IPS-18c (cell line): ENCODE results near the gene CCNQ.
A peak's percentile ranks its signal among the peaks of the same experiment; 100 is the strongest.
"Not testable (repeated sequence)": the region's sequence is repeated elsewhere in the genome, so short reads cannot be mapped to it uniquely, and the experiment has no call there.

Experiments
- H3K4me3 ChIP-seq: 2 replicates; pipeline ENCODE4 v1.7.0; 2013; ENCODE audit warnings: low read depth, mild to moderate bottlenecking, low read length, moderate library complexity; ENCODE audit not compliant: insufficient read depth
- H3K9me3 ChIP-seq: one replicate; pipeline ENCODE4 v1.6.1; 2013; ENCODE audit warnings: mild to moderate bottlenecking, low read length, moderate library complexity; ENCODE audit not compliant: control insufficient read depth, insufficient read depth

The CCNQ gene

DNA sequence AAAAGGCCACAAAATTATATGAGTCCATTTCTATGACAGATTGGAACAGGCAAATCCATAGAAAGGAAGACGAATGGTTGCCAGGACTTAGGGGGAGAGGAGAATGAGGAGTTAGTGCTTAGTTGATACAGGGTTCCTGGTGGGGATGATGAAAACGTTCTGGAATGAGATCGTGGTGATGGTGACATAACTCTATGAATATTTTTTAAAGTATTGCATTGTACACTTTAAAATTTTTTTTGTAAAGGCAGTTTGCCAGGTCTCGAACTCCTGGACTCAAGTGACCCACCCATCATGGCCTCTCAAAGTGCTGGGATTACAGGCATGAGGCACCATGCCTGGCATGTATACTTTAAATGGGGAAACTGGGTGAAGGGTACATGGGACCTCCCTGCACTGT lies 9.9 kb upstream of the CCNQ start:
- Histone ChIP-seq H3K9me3 (peaks cover 22% of the 10 kb centered on the region), H3K4me3 (no peak overlapping the region)

DNA sequence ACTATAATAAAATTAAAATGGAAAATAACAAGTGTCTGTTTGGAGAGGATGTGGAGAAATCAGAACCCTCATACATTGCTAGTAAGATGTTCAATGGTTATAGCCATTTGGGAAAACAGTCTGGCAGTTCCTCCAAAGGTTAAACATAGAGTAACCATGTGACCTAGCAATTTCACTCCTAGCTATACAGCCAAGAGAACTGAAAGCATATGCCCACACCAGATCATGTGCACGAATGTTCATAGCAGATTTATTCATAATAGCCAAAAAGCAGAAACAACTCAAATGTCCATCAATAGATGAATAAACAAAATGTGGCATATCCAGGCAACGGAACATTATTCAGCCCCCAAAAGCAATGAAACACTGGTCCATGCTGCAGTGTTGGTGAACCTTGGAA lies 9.4 kb upstream of the CCNQ start:
- Histone ChIP-seq H3K9me3 (peaks cover 24% of the 10 kb centered on the region), H3K4me3 (no peak overlapping the region)

DNA sequence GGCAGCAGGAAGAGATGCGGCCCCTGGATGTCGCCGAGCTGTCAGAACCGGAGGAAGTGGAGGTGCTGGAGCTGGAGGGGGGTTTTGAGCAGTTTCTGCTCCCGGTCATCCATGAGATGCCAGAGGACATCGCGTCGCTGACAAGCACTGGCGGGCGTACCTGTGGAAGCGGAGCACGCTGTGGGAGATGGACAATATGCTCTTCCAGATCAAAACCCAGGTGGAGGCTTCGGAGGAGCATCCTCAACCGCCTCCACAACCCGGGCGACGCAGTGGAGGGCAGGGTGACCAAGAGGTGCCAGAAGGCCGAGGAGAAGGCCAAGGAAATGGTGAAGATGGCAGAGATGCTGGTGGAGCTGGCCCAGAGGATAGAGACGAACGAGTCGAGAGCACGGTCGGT lies 7.6 kb upstream of the CCNQ start:
- Histone ChIP-seq H3K4me3 (no peak overlapping the region), H3K9me3 (peaks cover 17% of the 10 kb centered on the region)

DNA sequence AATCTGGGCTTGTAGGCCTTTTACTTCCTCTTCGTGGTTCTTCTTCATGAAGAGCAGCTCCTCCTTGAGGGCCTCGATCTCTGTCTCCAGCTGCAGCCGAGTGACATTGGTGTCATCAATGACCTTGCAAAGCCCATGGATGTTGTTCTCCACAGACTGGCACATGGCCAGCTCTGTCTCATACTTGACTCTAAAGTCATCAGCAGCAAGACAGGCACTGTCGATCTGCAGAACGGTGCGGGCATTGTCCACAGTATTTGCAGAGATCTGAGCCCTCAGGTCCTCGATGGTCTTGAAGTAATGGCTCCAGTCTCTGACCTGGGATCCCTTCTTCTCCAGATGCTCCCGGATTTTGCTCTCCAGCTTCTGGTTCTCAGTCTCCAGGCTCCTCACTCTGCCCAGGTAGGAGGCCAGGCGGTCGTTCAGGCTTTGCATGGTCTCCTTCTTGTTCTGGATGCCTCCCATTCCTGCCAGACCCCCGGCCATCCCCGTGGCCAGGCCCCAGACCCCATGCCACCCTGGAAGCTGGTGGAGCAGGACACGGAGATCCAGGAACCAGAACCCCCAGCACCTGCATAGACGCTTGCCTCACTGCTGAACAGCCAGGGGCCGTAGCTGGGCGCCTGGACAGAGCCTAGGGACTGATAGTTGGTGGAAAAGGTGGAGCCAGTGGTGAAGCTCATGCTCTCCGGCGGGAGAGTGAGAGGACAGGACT lies 5.9 kb upstream of the CCNQ start:
- not testable (repeated sequence) for H3K4me3 ChIP-seq
- peaks cover 13% of the 10 kb centered on the region for H3K9me3 ChIP-seq

DNA sequence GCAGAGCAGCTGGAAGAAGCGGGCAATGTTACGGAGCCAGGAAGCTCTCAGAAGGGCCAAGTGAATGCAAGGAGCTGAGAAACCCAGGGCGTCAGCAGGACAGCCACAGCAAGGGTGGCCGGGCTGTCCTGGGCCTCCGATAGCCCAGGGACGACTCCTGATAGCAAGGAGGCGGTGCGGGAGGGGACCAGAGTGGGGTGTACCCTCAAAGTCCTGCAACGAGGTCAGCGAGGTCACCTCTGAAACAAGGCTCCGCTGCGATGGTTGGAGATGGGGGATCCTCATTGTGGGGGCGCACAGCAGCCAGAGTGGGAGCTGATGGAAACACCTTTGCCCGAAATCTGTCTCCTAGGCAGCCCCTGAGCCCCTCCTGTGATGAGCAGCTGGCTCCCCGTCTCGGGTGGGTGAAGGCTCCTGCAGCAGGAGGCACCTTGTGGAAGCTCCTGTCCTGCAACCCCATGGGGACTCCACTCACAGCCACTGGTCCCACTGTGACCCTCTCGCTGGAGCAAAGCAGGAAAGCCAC lies 4.3 kb upstream of the CCNQ start:
- Histone ChIP-seq H3K4me3 (no peak overlapping the region), H3K9me3 (peaks cover 10% of the 10 kb centered on the region)

DNA sequence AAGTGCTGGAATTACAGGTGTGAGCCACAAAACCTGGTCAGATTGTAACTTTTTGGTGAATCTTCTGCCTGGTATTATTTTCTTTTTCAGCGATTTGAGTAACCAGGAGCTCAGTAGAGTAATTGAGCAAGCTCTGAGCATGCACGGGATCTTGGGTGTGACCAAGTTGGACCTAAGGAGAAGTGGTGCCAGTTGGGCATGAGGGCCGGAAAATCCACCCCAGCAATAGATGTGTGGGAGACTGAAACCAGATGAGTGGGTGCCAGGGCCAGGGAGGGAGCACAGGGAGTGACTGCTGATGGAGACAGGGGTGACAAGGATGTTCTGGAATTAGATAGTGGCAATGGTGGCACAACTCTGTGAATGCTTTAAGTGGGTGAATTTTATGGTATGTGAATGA lies 3.7 kb upstream of the CCNQ start:
- H3K4me3 ChIP-seq = no peak overlapping the region; the same call in 1 of the 2 replicates
- H3K9me3 ChIP-seq = peaks cover 10% of the 10 kb centered on the region

DNA sequence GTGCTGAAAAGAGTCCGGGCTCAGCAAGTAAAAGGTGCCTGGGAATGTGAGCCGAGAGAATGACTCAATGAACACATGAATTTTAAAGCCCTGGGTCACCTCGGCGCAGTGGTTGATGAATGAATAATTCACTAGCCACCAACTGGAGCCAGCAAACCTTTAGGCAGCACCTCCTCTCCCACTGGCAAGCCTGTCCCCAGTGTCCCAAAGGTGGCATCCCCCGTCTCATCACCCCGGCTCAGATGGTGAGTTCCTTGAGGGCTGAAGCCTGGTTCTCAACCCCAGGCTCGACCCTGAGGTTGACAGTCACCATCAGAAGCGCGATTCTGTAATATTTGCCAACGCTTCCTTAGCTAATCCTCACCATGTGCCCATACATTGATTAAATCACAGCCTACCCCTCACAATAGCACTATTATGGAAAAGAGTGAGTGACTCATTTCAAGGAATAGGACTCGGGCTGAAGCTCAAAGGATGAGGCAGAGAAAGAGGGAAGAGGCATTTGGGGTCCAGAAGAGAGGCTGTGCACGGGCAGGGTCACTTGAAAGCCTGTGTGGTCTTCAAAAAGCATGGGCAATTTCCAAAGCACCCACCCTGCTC lies 2.7 kb upstream of the CCNQ start:
- H3K9me3 ChIP-seq = peaks cover 12% of the 10 kb centered on the region
- no peak overlapping the region for H3K4me3 ChIP-seq

DNA sequence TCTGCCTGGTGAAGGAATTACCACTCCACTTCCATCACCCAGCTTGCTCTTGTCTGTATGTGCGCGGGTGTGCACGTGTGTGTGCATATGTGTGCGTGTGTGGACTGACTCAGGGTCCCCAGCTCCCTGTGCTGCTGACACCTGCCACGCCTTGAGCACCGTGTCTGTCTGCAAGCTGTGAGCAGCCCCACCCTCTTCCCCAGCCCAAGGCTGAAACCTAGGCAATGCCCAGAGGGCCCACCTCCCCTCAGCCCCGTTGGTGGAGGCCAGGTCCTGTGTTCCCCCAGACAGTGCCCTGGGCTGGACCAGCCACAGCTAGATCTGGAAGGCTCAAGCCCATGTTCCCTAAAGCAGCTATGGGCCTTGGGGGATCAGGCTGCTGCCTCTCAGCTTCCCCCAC lies 2.0 kb upstream of the CCNQ start:
- Histone ChIP-seq H3K4me3 (no peak overlapping the region), H3K9me3 (peaks cover 12% of the 10 kb centered on the region)

DNA sequence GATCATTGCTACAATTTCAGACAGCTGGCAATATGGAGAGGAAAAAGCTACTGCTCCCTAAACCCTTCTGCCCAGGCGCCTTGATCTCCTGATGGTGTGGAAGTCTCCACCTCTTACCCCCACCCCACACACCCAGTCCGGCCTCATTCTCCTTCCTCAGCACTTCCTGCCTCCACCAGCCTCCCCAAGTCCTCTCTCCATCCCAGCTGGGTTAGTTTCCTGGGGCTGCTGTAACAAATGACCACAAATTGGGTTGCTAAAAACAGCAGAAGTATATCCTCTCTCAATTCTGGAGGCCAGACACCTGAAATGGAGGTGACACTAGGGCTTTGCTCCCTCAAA lies 1.1 kb upstream of the CCNQ start:
- H3K9me3 ChIP-seq = peaks cover 13% of the 10 kb centered on the region
- peak overlapping the region; percentile 60 for H3K4me3 ChIP-seq

DNA sequence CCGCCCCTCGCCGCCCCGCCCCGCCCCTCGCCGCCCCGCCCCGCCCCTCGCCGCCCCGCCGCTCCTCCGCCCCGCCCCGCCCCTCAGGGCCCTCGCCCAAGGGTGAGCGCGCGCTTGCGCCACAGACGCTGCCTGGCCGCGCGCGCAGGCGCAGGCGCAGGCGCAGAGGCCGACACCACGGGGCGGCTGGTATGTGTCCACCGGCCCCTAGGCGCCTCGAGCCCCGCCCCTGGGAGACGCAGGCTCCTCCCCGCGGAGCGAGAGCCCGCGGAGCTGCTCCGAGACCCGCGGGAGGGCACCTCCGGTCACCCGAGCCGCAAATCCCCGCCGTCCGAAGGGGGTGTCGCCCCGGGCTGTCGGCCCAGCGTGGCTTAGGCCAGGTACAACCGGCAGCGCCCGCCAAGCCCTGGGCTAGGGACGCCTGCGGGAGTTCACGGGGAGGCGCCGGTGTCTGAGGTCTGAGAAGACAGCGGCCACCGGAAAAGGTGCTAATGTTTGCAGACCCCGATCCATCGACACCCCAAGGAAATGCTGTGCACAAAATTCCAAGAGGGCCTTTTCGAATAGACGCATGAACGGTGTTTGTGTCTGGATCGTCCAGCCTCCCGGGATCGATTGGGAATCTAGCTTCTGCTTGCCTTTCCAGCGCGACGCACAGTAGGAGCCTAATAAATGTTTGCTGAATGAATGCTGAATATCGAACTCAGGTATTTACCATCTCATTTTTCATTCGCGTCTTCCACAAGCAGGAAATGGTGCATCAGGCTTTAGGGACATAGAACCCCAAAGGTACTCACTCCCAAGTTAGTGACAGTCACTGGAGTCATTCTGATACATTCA lies 473 bp upstream of the CCNQ start:
- H3K9me3 ChIP-seq = peaks cover 15% of the 10 kb centered on the region
- H3K4me3 ChIP-seq = peak overlapping the region; percentile 60

DNA sequence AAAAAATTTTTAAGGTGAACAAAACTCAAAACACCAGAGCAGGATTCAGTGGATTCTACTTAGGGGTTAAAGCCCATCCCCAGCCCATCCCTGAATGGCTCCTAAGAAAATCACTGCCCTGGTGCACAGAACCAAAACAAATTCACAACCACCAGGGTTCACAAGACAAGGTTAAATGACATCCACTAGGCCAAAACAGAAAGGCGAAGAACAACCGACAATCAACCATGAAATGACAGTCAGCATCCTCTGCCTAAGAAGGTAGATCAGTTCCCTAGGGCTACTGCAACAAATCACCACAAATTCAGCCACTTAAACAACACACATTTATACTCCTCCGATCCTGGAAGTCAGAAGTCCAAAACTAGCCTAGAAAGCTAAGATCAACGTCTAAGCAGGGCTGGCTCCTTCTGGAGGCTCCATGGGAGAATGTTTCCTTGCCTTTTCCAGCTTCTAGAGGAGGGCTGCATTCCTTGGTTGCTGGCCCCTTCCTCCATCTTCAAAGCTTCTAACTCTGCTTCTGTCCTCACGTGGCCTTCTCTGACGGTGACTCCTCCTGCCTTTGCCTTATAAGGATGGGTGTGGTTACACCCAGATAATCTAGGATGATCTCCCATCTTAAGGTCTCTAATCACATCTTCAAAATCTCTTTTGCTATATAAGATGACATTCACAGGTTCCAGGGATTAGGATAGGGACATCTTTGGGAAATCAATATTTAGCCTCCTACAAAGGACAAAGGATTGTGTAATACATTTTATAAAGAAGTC lies 1.8 kb downstream of the CCNQ start:
- peaks cover 19% of the 10 kb centered on the region for H3K9me3 ChIP-seq
- no peak overlapping the region for H3K4me3 ChIP-seq

DNA sequence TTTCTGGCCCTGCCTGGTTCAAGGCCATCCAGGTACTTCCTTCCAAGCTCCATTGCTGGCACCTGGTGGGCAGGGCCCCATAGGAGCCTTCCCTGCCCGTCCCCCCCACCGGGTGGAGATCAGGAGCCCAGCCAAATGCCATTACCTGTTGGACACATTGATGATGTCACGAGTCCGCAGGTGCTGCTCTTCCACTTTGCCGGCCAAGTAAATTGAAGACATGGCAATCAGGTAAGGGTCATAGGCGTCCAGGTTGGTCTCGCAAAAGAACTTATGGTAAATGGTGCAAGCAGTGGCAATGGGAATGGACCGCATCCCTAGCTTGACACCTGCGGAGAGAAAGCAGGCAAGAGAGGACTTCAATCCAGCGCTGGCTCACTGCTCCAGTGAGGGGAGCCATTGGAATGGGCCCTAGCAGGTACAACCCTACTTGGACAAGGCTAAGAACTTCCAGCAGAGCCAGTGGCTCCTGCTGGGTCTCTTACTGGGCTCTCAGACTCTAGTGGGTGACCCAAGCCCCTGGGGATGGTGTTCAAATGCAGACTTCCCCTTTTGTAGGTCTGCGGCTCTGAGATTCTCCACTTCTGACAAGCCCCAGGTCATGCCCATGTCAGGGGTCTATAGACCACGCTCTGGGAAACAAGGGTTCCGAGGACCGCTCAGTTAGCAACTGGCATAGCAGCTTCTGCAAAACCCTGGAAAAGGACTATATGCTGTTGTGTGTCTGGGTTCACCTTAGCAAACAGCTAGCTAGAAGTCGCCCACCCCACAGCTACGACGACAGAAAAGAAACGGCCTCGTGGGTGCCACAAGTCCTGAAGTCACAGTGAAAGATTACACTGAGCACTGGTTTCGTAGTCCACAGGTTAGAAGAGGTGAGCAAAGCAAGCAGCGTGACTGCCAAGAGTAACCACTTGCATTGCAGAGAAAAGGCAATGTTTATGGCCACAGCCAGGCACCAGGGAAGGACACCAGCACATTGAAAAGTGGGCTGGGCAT lies 2.8 kb downstream of the CCNQ start:
- peaks cover 20% of the 10 kb centered on the region for H3K9me3 ChIP-seq

DNA sequence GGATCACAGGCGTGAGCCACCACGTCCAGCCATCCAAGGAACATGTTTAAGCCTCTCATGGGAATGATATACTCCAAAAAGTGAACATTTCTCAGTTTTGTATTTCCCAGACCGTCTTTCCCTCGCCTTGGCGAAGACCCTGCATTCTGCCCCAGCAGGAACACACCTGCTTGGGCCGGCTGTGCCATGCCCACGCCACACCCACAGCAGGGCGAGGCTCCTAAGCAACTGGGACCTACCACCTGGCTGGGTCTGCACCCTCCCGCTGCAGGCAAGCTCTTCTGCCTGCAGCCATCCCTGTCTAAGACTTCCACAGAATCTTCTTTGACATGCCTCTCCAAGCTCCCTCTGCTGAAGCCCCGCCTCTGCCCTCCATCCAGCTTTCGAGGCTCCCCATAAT lies 3.6 kb downstream of the CCNQ start:
- peaks cover 23% of the 10 kb centered on the region for H3K9me3 ChIP-seq
- H3K4me3 ChIP-seq = no peak overlapping the region; the same call in 1 of the 2 replicates

More for the DNA sequence above, 2.8 kb downstream of the CCNQ start:
- no peak overlapping the region for H3K4me3 ChIP-seq

DNA sequence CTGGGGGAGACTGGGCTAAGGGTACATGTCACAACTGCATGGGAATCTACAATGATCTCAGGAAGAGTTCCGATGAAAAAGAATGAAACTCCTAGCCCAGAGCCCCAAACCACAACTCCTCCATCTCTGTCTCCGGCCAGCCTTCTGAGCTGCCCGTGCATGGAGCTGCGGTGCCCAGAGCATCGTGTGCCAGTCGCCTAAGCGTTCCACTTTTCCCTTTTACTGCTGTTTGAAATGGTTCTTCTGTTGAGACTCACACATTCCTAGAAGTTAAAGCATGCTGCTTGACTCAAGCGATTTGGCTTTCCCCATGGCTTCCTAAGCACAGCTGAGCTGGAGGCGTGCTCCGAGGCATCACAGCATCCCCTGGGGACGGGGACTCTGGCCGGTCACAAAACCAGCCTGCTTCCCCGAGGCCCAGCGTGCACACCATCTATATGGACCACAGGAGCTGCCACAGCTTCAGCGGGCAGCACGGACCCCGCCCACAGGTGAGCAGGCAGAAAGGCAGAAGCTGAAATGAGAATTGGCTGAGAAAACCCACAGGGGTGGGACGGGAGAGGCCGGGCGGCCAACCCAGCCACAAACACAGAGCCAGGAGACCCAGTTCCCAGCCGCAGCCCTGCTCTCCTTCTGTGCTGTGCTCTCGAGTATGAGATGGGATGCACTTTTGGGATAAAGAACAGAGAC lies 5.0 kb downstream of the CCNQ start:
- H3K9me3 ChIP-seq = peaks cover 23% of the 10 kb centered on the region
- no peak overlapping the region for H3K4me3 ChIP-seq

DNA sequence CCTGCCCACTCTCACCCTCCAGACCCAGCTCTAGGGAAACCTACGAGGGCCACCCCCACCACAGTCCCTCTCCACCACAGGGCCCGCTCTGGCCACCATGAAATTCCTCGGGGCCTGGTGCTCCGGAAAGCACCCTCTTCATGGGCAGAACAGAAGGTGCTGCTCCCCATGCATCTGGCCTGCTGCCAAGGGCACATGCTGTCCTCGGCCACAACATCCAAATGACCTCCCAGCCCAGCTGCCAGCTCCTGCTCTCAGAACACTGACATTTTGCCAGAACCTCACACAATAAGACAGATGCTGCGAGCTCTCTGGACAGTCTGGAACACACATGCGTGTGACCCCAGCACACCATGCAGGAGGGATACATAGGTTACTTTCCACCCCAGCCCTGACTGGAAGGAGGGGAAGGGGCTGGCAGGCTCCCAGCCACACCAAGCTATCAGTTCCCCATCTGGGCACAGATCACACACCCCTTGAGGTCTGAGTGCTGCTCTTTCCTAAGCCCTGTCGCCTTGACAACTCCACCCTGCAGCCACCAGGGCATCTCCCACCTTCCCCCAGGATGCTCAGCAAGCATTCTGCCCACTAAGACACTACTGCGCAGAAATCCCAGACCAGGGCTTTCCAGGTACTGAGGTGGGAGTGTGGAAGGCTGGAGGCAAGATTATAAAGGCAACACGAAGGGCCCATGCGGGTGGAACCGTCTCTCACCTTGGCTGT lies 5.8 kb downstream of the CCNQ start:
- Histone ChIP-seq H3K9me3 (peaks cover 23% of the 10 kb centered on the region), H3K4me3 (no peak overlapping the region)
